Natural killer cell (primary cell): ENCODE measurements around the gene TRHDE. TPM values are rescaled to one million over a fixed set of nuclear protein-coding genes. Genes with fewer than 3 reads are reported as not detected.

Experiments
- ATAC-seq, 3 donors: fragments of 150-1000 bp in 2 of 3; fragments of 200-7000 bp in 1 of 3; cut with Tn5 transposase; 1 replicate in 1 of 3; 2 replicates in 2 of 3; pipeline ENCODE4 v1.10.0; 2021; ENCODE audit warnings: mild to moderate bottlenecking in 2 of 3, moderate library complexity in 2 of 3
- DNase-seq, 2 donors: peaks; one replicate each; pipeline versions ENCODE4 v3.0.0 to v3.0.0-alpha.2; 2013 to 2021; ENCODE audit warnings: mixed read lengths in 1 of 2
- H3K27ac ChIP-seq: one replicate; pipeline ENCODE4 v1.5.1; 2013; ENCODE audit warnings: mild to moderate bottlenecking, low read length
- H3K27me3 ChIP-seq: one replicate; pipeline ENCODE4 v1.6.1; 2013; ENCODE audit warnings: low read length; ENCODE audit not compliant: control insufficient read depth, insufficient read depth
- H3K36me3 ChIP-seq: one replicate; pipeline ENCODE4 v1.6.1; 2013; ENCODE audit warnings: low read length; ENCODE audit not compliant: control insufficient read depth, insufficient read depth
- H3K4me1 ChIP-seq: one replicate; pipeline ENCODE4 v1.6.1; 2013; ENCODE audit warnings: low read length; ENCODE audit not compliant: control insufficient read depth, insufficient read depth
- H3K4me3 ChIP-seq: one replicate; pipeline ENCODE4 v1.5.1; 2013; ENCODE audit warnings: low read length
- H3K9me3 ChIP-seq: one replicate; pipeline ENCODE4 v1.6.1; 2013; ENCODE audit warnings: low read length; ENCODE audit not compliant: control insufficient read depth, insufficient read depth
- H3K27ac Mint-ChIP-seq, 2 donors: one replicate each; pipeline ENCODE4 v1.8.0; 2022; ENCODE audit warnings: mild to moderate bottlenecking in 2 of 2, mixed read lengths in 2 of 2, moderate library complexity in 1 of 2
- H3K27me3 Mint-ChIP-seq, 2 donors: one replicate each; pipeline ENCODE4 v1.8.0; 2022; ENCODE audit warnings: low read depth in 2 of 2, mixed read lengths in 2 of 2
- H3K36me3 Mint-ChIP-seq: one replicate; pipeline ENCODE4 v1.8.0; 2022; ENCODE audit warnings: mixed read lengths
- H3K4me1 Mint-ChIP-seq, 2 donors: one replicate each; pipeline ENCODE4 v1.8.0; 2022; ENCODE audit warnings: mixed read lengths in 2 of 2
- H3K4me3 Mint-ChIP-seq: one replicate; pipeline ENCODE4 v1.8.0; 2022; ENCODE audit warnings: mild to moderate bottlenecking, moderate library complexity, mixed read lengths
- H3K9me3 Mint-ChIP-seq, 2 donors: one replicate each; pipeline ENCODE4 v1.8.0; 2022; ENCODE audit warnings: mixed read lengths in 2 of 2
- WGBS: methylation state at CpG from one replicate; pipeline ENCODE4 v1.1.7; 2013; ENCODE audit warnings: missing lambda C conversion rate; ENCODE audit not compliant: insufficient coverage; 5-methylcytosine and 5-hydroxymethylcytosine counted together
- intact Hi-C: fragments of 100-400 bp; cut with micrococcal nuclease; formaldehyde crosslinking; loops from one replicate; pipeline ENCODE4 v1.14.2; 2022
- total RNA-seq, 4 donors: library from RNA; stranded (reverse); fragments of 120-200 nt in 1 of 4; gene quantifications; one replicate each; pipeline versions ENCODE4 v1.2.3 to v1.2.4, GENCODE V29; 2013 to 2022
- TF ChIP-seq, protein P1 (sequence below): fragments of 200-600 bp; IDR thresholded peaks from one replicate; pipeline ENCODE4 v1.8.0; 2022; ENCODE audit warnings: antibody characterized with exemption

Gene TRHDE
- total RNA-seq, 3 donors from 2014 or later (not counting 1 experiment from before 2014, with no cell fraction given) = 0.33 TPM; not detected in 2

DNA sequence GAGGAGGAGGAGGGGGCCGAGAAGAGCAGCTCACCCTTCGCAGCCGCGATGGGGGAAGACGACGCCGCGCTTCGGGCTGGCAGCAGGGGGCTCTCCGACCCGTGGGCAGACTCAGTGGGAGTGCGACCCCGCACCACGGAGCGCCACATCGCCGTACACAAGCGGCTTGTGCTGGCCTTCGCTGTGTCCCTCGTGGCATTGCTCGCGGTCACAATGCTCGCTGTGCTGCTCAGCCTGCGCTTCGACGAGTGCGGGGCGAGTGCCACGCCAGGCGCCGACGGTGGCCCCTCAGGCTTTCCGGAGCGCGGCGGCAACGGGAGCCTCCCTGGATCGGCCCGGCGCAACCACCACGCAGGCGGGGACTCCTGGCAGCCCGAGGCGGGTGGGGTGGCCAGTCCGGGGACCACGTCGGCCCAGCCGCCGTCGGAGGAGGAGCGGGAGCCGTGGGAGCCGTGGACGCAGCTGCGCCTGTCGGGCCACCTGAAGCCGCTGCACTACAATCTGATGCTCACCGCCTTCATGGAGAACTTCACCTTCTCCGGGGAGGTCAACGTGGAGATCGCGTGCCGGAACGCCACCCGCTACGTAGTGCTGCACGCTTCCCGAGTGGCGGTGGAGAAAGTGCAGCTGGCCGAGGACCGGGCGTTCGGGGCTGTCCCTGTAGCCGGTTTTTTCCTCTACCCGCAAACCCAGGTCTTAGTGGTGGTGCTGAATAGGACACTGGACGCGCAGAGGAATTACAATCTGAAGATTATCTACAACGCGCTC, 745 bp downstream of the TRHDE start:
- Mint-ChIP-seq H3K27me3 (peaks cover 25 to 41% of the 10 kb centered on the region in 2 donors), H3K36me3 (no peaks in the 10 kb centered on the region), H3K27ac (no peak overlapping the region), H3K9me3 (no peaks in the 10 kb centered on the region), H3K4me1 (no peaks in the 10 kb centered on the region), H3K4me3 (no peak overlapping the region)
- Histone ChIP-seq H3K36me3 (no peaks in the 10 kb centered on the region), H3K9me3 (no peaks in the 10 kb centered on the region), H3K4me3 (no peak overlapping the region), H3K4me1 (peaks cover 12% of the 10 kb centered on the region), H3K27me3 (peaks cover 23% of the 10 kb centered on the region), H3K27ac (no peak overlapping the region)
- no peak for ATAC-seq
- WGBS = 4% methylated on average over 79 of the region's 79 CpGs
- TF ChIP-seq, protein P1, sequence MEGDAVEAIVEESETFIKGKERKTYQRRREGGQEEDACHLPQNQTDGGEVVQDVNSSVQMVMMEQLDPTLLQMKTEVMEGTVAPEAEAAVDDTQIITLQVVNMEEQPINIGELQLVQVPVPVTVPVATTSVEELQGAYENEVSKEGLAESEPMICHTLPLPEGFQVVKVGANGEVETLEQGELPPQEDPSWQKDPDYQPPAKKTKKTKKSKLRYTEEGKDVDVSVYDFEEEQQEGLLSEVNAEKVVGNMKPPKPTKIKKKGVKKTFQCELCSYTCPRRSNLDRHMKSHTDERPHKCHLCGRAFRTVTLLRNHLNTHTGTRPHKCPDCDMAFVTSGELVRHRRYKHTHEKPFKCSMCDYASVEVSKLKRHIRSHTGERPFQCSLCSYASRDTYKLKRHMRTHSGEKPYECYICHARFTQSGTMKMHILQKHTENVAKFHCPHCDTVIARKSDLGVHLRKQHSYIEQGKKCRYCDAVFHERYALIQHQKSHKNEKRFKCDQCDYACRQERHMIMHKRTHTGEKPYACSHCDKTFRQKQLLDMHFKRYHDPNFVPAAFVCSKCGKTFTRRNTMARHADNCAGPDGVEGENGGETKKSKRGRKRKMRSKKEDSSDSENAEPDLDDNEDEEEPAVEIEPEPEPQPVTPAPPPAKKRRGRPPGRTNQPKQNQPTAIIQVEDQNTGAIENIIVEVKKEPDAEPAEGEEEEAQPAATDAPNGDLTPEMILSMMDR = no peak
- intact Hi-C loops = no loop called here
- DNase-seq = no peak

DNA sequence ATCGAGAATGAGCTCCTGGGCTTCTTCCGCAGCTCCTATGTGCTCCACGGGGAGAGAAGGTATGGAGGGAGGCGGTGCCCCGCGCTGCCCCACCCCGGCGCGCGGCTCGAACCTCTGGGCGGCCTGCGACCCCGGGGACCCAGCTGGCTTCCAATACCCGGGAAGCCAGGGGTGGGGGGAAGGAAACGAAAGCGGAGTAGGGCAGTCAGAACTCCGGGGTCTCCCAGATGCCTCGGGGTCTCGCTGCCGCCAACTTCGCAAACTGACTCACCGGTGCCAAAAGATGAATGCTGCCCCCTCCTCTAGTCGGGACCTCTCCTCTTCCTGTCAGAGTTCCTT, 1.3 kb downstream of the TRHDE start:
- no peak overlapping the region for H3K4me3 ChIP-seq
- intact Hi-C loops = no loop called here
- H3K4me1 Mint-ChIP-seq = no peaks in the 10 kb centered on the region
- 3% methylated on average over 24 of the region's 24 CpGs for WGBS
- H3K36me3 ChIP-seq = no peaks in the 10 kb centered on the region
- H3K36me3 Mint-ChIP-seq = no peaks in the 10 kb centered on the region
- no peak overlapping the region for H3K27ac Mint-ChIP-seq
- no peak for DNase-seq
- peaks cover 25 to 41% of the 10 kb centered on the region in 2 donors for H3K27me3 Mint-ChIP-seq
- no peaks in the 10 kb centered on the region for H3K9me3 Mint-ChIP-seq
- no peaks in the 10 kb centered on the region for H3K9me3 ChIP-seq
- H3K27me3 ChIP-seq = peaks cover 23% of the 10 kb centered on the region
- no peak overlapping the region for H3K4me3 Mint-ChIP-seq
- H3K27ac ChIP-seq = no peak overlapping the region
- no peak for ATAC-seq
- H3K4me1 ChIP-seq = peaks cover 12% of the 10 kb centered on the region
- TF ChIP-seq, protein P1 = no peak

DNA sequence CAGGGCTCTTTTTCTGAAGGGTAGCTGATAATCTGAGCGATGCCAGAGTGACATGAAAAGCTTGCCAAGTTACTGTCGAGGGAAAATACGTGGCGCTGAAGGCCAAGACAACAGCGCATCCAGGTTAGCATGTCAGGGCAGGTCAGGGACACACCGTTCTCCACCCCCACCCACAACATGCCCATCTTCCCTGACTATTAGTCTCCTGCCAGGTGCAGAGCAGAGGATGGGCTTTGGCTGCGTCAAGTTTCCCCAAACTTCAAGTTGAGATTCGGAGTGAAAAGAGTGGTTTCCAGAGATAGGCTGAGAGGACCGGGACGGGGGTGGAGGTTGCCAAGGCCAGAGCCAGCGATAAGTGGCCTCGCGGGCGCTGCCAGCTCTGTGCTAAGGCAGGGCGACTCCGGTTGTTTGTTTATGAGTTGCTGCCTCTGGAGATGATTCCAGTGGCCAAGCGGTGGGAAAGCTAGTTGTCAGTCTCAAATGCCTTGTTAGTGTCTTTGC, 1.7 kb downstream of the TRHDE start:
- no peak overlapping the region for H3K4me3 Mint-ChIP-seq
- H3K36me3 ChIP-seq = no peaks in the 10 kb centered on the region
- no peak overlapping the region for H3K27ac Mint-ChIP-seq
- no peaks in the 10 kb centered on the region for H3K9me3 ChIP-seq
- H3K4me1 ChIP-seq = peaks cover 12% of the 10 kb centered on the region
- DNase-seq (no peak), ATAC-seq (no peak)
- peaks cover 25 to 41% of the 10 kb centered on the region in 2 donors for H3K27me3 Mint-ChIP-seq
- no peaks in the 10 kb centered on the region for H3K4me1 Mint-ChIP-seq
- WGBS = 21% methylated on average over 17 of the region's 17 CpGs
- H3K27me3 ChIP-seq = peaks cover 23% of the 10 kb centered on the region
- H3K27ac ChIP-seq = no peak overlapping the region
- TF ChIP-seq, protein P1 = no peak
- intact Hi-C loops = no loop called here
- H3K36me3 Mint-ChIP-seq = no peaks in the 10 kb centered on the region
- H3K9me3 Mint-ChIP-seq = peaks cover 0 to 2% of the 10 kb centered on the region in 2 donors
- H3K4me3 ChIP-seq = no peak overlapping the region
